C4-2B (cell line): ENCODE data around the gene PCBP4.

Experiments
- ZFX ChIP-seq: fragments of 450-650 bp; IDR thresholded peaks from 2 replicates; pipeline ENCODE4 v1.6.1; 2017
- TF ChIP-seq, protein P1 (sequence below): fragments of 450-650 bp; conservative IDR thresholded peaks from 2 replicates; pipeline ENCODE4 v1.5.1; 2017; ENCODE audit warnings: mild to moderate bottlenecking

DNA sequence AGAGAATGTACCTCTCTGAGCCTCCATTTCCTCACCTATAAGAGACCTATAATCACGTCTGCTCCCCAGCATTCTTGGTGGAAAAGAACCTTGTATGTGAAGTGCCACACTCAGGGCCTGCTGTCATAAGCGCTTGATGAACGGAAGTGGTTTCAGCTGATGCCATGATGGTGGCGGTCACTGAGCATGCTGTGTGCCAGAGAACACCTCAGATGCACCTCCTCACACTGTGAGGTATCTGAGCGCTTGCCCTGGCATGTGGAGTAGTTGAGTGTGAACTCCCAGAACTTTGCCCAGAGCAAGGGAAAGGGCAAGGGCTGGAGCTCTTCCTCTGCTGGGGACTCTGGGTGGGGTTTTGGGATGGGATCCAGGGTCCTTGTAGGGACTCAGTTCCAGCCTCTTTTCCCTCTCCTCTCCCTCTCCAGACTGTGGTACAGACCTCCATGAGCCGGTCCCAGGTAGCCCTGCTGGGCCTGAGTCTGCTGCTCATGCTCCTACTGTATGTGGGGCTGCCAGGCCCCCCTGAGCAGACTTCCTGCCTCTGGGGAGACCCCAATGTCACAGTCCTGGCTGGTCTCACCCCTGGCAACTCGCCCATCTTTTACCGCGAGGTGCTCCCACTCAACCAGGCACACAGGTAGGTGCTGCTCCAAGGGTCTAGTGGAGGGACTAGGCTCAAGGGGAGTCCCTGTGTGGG is 10.3 kb upstream of the PCBP4 start:
- TF ChIP-seq, protein P1, sequence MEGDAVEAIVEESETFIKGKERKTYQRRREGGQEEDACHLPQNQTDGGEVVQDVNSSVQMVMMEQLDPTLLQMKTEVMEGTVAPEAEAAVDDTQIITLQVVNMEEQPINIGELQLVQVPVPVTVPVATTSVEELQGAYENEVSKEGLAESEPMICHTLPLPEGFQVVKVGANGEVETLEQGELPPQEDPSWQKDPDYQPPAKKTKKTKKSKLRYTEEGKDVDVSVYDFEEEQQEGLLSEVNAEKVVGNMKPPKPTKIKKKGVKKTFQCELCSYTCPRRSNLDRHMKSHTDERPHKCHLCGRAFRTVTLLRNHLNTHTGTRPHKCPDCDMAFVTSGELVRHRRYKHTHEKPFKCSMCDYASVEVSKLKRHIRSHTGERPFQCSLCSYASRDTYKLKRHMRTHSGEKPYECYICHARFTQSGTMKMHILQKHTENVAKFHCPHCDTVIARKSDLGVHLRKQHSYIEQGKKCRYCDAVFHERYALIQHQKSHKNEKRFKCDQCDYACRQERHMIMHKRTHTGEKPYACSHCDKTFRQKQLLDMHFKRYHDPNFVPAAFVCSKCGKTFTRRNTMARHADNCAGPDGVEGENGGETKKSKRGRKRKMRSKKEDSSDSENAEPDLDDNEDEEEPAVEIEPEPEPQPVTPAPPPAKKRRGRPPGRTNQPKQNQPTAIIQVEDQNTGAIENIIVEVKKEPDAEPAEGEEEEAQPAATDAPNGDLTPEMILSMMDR = no peak
- no peak for TF ChIP-seq ZFX
